Stimulated activated CD4-positive, alpha-beta T cell treated with anti-CD3 and anti-CD28 coated beads, Interleukin-1b, Interleukin-23, amount 100 ng/mL, for 24 hours (primary cell): ENCODE data around the gene SMAD9.

Experiments used
- DNase-seq, 4 experiments: peaks; one replicate each; pipeline ENCODE4 v3.0.0-alpha.2; 2020; ENCODE audit warnings: low read depth in 4 of 4, low spot score in 1 of 4

The SMAD9 gene

GRCh38 chr13:36866232-36866631 is 53.8 kb downstream of the SMAD9 start:
- DNase-seq: no peak

- DNase-seq: no peak
These were observed 54.8 kb downstream of the SMAD9 start for GRCh38 chr13:36865265-36865664.

GRCh38 chr13:36862722-36863121 is 57.3 kb downstream of the SMAD9 start:
- DNase-seq: no peak

- no peak for DNase-seq
These were observed 57.9 kb downstream of the SMAD9 start for GRCh38 chr13:36862002-36862685.

GRCh38 chr13:36859259-36859658 is 60.8 kb downstream of the SMAD9 start:
- no peak for DNase-seq

- DNase-seq: no peak
These were observed 61.7 kb downstream of the SMAD9 start for GRCh38 chr13:36858290-36858689.

GRCh38 chr13:36857253-36857652 is 62.8 kb downstream of the SMAD9 start:
- no peak for DNase-seq

GRCh38 chr13:36850790-36851438 is 69.1 kb downstream of the SMAD9 start:
- DNase-seq: peak in 1 of 4 experiments; percentile 5

GRCh38 chr13:36848199-36848982 is 71.6 kb downstream of the SMAD9 start:
- no peak for DNase-seq

GRCh38 chr13:36847606-36848005 is 72.4 kb downstream of the SMAD9 start:
- DNase-seq: no peak

GRCh38 chr13:36841391-36841790 is 78.6 kb downstream of the SMAD9 start:
- no peak for DNase-seq

- DNase-seq: no peak
These were observed 79.3 kb downstream of the SMAD9 start for GRCh38 chr13:36840718-36841250.

- no peak for DNase-seq
These were observed 80.1 kb downstream of the SMAD9 start for GRCh38 chr13:36839981-36840380.

GRCh38 chr13:36839281-36839680 is 80.8 kb downstream of the SMAD9 start:
- DNase-seq: no peak

GRCh38 chr13:36837354-36838092 is 82.5 kb downstream of the SMAD9 start:
- no peak for DNase-seq

GRCh38 chr13:36834299-36834698 is 85.7 kb downstream of the SMAD9 start:
- DNase-seq: no peak

GRCh38 chr13:36831291-36831690 is 88.7 kb downstream of the SMAD9 start:
- no peak for DNase-seq

- DNase-seq: no peak
These were observed 90.3 kb downstream of the SMAD9 start for GRCh38 chr13:36829753-36830152.

GRCh38 chr13:36822785-36823184 is 97.3 kb downstream of the SMAD9 start:
- no peak for DNase-seq

GRCh38 chr13:36820222-36820621 is 99.8 kb downstream of the SMAD9 start:
- DNase-seq: no peak

- peak in 3 of 4 experiments; percentile 13 to 17 (median 17) for DNase-seq
These were observed 100.3 kb downstream of the SMAD9 start for GRCh38 chr13:36819739-36820090.
